Pancreas (tissue), 10 donors: ENCODE data around the gene MICAL3. TPM values are rescaled to one million over a fixed set of nuclear protein-coding genes. Genes with fewer than 3 reads are reported as not detected.
"Not testable (repeated sequence)": the region's sequence is repeated elsewhere in the genome, so short reads cannot be mapped to it uniquely, and the experiment has no call there.

Experiments used
- ATAC-seq, 4 donors: fragments of 200-7000 bp; cut with Tn5 transposase; one replicate each; pipeline versions ENCODE4 v1.8.0 to v1.9.1; 2020; ENCODE audit warnings: mild to moderate bottlenecking in 4 of 4, moderate library complexity in 4 of 4
- DNase-seq, 6 donors: peaks; one replicate each; pipeline ENCODE4 v3.0.0-alpha.2; 2020
- FAIRE-seq: peaks from 2 replicates; lab custom pipeline; 2012; peaks lifted over from hg19 to GRCh38; lab: Jason Lieb, UNC
- H3K27ac ChIP-seq, 4 donors: fragments of 200-600 bp; sonication (generic); 1 replicate in 3 of 4; 2 replicates in 1 of 4; pipeline versions ENCODE4 v1.5.0 to v1.8.0; 2020
- H3K27me3 ChIP-seq, 4 donors: fragments of 200-600 bp; one replicate each; pipeline ENCODE4 v1.8.0; 2021
- H3K36me3 ChIP-seq, 3 donors: fragments of 200-600 bp; sonication (generic) in 1 of 3; one replicate each; pipeline versions ENCODE4 v1.5.0 to v1.8.0; 2020 to 2021
- H3K4me1 ChIP-seq, 3 donors: fragments of 200-600 bp; one replicate each; pipeline ENCODE4 v1.8.0; 2021
- H3K4me3 ChIP-seq, 4 donors: fragments of 200-600 bp; sonication (generic) in 2 of 4; one replicate each; pipeline versions ENCODE4 v1.5.0 to v1.8.0; 2020 to 2021
- H3K9me3 ChIP-seq, 4 donors: fragments of 200-600 bp; one replicate each; pipeline ENCODE4 v1.8.0; 2021
- CTCF ChIP-seq, 4 donors: fragments of 200-600 bp; sonication (generic) in 3 of 4; IDR thresholded peaks; one replicate each; pipeline versions ENCODE4 v1.5.0 to v1.8.0; 2021; ENCODE audit warnings: antibody characterized with exemption in 4 of 4
- WGBS, 2 donors: extraction: QIAGEN DNeasy Blood & Tissue Kit; methylation state at CpG; one replicate each; pipeline ENCODE4 v1.1.7; 2013; 5-methylcytosine and 5-hydroxymethylcytosine counted together
- intact Hi-C, 3 donors: fragments of 100-400 bp; cut with DNase I; formaldehyde crosslinking; loops; one replicate each; pipeline versions ENCODE4 v1.11.1 to v1.14.2; 2022
- polyA plus RNA-seq, 2 donors: library from polyadenylated mRNA; stranded (reverse); fragments of 200-250 nt; gene quantifications; one replicate each; pipeline ENCODE4 v1.2.3, GENCODE V29; 2013
- total RNA-seq, 6 donors: library from RNA; stranded (reverse); fragmentation: NEBNext Ultra II Directional in 4 of 6; extraction: Animal tissue kit (Norgen Biotek cat#: 25700) in 4 of 6; gene quantifications; one replicate each; pipeline versions ENCODE4 v1.2.1 to v1.2.4, GENCODE V29; 2021 to 2023
- donor health status: healthy with polysubstance abuse.
- donor health status: DM: no; HTN: no; CAD: no; lungs with moderate emphysema.
- donor health status: DM: no; HTN: no; CAD: no.
- donor health status: control.
- donor health status: control.
- donor health status: Bipolar disorder and iron deficiency.
- donor health status: DM: yes; HTN: yes; CAD: no.
- donor health status: DM: no; HTN: no; CAD: no.
- donor health status: DM: no; HTN: no; CAD: no.
- donor health status: DM: yes; HTN: yes; CAD: no.

MICAL3 gene
- total and polyA plus RNA-seq, 8 donors = 5.9 to 56.8 (median 25.5) TPM

- H3K9me3 ChIP-seq = no peaks in the 10 kb centered on the region
- peak in 1 of 6 donors; percentile 7 for DNase-seq
- H3K27me3 ChIP-seq = no peaks in the 10 kb centered on the region
- H3K4me3 ChIP-seq = no peak overlapping the region
- H3K27ac ChIP-seq = no peak overlapping the region
- 79 to 92% methylated on average over 7 of the region's 7 CpGs for WGBS, 2 donors
- intact Hi-C loops = no loop called here
- TF ChIP-seq CTCF (IDR thresholded peaks at IDR 0.05) = no peak
- no peak for FAIRE-seq
- H3K36me3 ChIP-seq = no peaks in the 10 kb centered on the region
- peaks cover 4 to 16% (median 8%) of the 10 kb centered on the region in 3 donors for H3K4me1 ChIP-seq
- no peak for ATAC-seq
Measured at GRCh38 chr22:18064636-18065035, 40.3 kb upstream of the MICAL3 start.

- not testable (repeated sequence) for ATAC-seq
Measured at GRCh38 chr22:18063715-18064114, 39.4 kb upstream of the MICAL3 start.

GRCh38 chr22:18063306-18063705, 38.9 kb upstream of the MICAL3 start:
- Histone ChIP-seq H3K4me1 (peaks cover 4 to 17% (median 8%) of the 10 kb centered on the region in 3 donors), H3K36me3 (no peaks in the 10 kb centered on the region), H3K9me3 (no peaks in the 10 kb centered on the region), H3K27me3 (no peaks in the 10 kb centered on the region), H3K27ac (peak overlapping the region in 1 of 4 donors; percentile 15), H3K4me3 (no peak overlapping the region)
- intact Hi-C loops = no loop called here
- WGBS, 2 donors = 87 to 91% methylated on average over 7 of the region's 7 CpGs
- TF ChIP-seq CTCF (IDR thresholded peaks at IDR 0.05) = no peak
- DNase-seq = peak in 1 of 6 donors; percentile 28
- FAIRE-seq = no peak
- ATAC-seq = no peak

More at GRCh38 chr22:18063715-18064114, 39.4 kb upstream of the MICAL3 start:
- H3K36me3 ChIP-seq, H3K27ac ChIP-seq, FAIRE-seq, intact Hi-C loops, H3K4me3 ChIP-seq, H3K27me3 ChIP-seq, H3K9me3 ChIP-seq: not testable (repeated sequence)
- peak in 1 of 6 donors; percentile 21 for DNase-seq
- H3K4me1 ChIP-seq = peaks cover 4 to 16% (median 8%) of the 10 kb centered on the region in 3 donors
- 81 to 84% methylated on average over 6 of the region's 6 CpGs for WGBS, 2 donors

- H3K27me3 ChIP-seq = no peaks in the 10 kb centered on the region
- no peak for ATAC-seq
- no peak for FAIRE-seq
- no peak for TF ChIP-seq CTCF (IDR thresholded peaks at IDR 0.05)
- intact Hi-C loops = no loop called here
- H3K4me3 ChIP-seq = no peak overlapping the region
- no peak for DNase-seq
- peaks cover 4 to 26% (median 8%) of the 10 kb centered on the region in 3 donors for H3K4me1 ChIP-seq
- H3K9me3 ChIP-seq = no peaks in the 10 kb centered on the region
- 94 to 99% methylated on average over 3 of the region's 3 CpGs for WGBS, 2 donors
- H3K36me3 ChIP-seq = no peaks in the 10 kb centered on the region
- H3K27ac ChIP-seq = peak overlapping the region in 2 of 4 donors; percentile 82 to 84
Measured at GRCh38 chr22:18062421-18062820, 38.1 kb upstream of the MICAL3 start.

DNA sequence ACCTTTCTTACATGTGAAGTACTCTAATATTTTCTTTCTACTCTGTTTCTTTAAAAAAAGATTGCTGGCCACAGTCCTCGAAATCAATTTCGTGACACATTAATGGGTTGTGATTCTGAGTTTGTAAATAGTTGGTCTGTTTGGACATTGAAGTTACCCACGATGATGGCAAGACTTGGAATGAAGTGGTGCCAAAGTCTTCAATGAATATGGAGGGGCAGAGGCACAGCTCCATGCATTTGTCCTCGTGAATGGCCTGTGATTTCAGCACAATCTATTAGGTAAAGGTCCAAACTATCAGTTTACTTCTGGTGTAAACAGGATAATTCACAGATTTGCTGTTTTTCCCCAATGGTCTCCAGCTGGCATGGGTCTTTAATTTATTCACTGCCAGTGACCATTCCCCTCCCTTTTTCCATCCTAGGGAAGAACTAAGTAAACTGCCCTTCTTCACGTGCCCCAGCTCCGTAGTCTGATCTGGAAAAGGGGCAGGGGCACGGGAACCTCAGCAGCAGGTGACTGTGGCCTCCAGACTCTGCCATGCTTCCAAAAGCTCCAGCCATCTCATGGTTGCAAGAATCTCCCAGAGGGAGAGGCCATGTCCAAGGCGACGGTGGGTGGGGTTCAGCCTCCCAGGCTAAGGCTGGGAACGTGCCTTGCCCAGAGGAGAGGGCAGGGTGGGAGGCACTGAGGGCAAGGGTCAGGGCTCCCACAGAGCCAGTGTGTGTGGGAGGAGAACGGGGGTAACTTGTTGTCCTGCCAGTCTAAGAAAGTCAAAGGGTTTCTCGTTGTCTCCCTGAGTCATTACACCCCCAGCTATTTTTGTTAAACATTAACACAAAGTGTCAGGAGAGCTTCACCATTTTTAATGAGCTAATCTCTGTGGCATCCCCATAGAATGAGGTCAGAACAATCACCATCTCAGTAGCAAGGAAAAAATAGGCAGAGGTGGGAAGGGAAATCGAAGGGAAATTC, 36.6 kb upstream of the MICAL3 start:
- intact Hi-C loops = no loop called here
- H3K27ac ChIP-seq = peak overlapping the region; percentile 46 to 84 (median 66)
- no peaks in the 10 kb centered on the region for H3K9me3 ChIP-seq
- WGBS, 2 donors = 22 to 32% methylated on average over 13 of the region's 13 CpGs
- ATAC-seq = peak; percentile 70 to 80 (median 77)
- peaks cover 12 to 37% (median 18%) of the 10 kb centered on the region in 3 donors for H3K4me1 ChIP-seq
- no peaks in the 10 kb centered on the region for H3K36me3 ChIP-seq
- H3K27me3 ChIP-seq = no peaks in the 10 kb centered on the region
- peak in 1 of 6 donors; percentile 38 for DNase-seq
- no peak for TF ChIP-seq CTCF (IDR thresholded peaks at IDR 0.05)
- no peak overlapping the region for H3K4me3 ChIP-seq
- no peak for FAIRE-seq
